Keratinocyte (primary cell): ENCODE measurements around the gene NF1. TPM values are rescaled to one million over a fixed set of nuclear protein-coding genes. Genes with fewer than 3 reads are reported as not detected.
A peak's percentile ranks its signal among the peaks of the same experiment; 100 is the strongest.

Experiments
- DNase-seq: peaks from one replicate; pipeline ENCODE4 v3.0.0-alpha.2; 2011; ENCODE audit warnings: low read depth, missing footprints, low spot score
- FAIRE-seq: peaks from 2 replicates; lab custom pipeline; 2011; peaks lifted over from hg19 to GRCh38; lab: Jason Lieb, UNC
- H2AFZ ChIP-seq: 2 replicates; pipeline ENCODE4 v1.6.0; 2012; ENCODE audit warnings: low read length, control low read depth, inconsistent platforms; ENCODE audit not compliant: control insufficient read depth
- H3K27ac ChIP-seq: 2 replicates; pipeline ENCODE4 v1.5.1; 2011; ENCODE audit warnings: low read length; ENCODE audit not compliant: control insufficient read depth, insufficient read depth
- H3K27me3 ChIP-seq: 3 replicates; pipeline ENCODE4 v1.6.0; 2011; ENCODE audit warnings: low read length; ENCODE audit not compliant: control insufficient read depth, insufficient read depth; ENCODE audit errors: extremely low read depth
- H3K36me3 ChIP-seq, 2 experiments: 2 replicates in 1 of 2; 3 replicates in 1 of 2; pipeline ENCODE4 v1.5.1; 2011; ENCODE audit warnings: low read length in 2 of 2, mild to moderate bottlenecking in 1 of 2; ENCODE audit not compliant: control insufficient read depth in 2 of 2, insufficient read depth in 2 of 2; ENCODE audit errors: extremely low read depth in 1 of 2
- H3K4me1 ChIP-seq: 3 replicates; pipeline ENCODE4 v1.5.1; 2011; ENCODE audit warnings: low read length; ENCODE audit not compliant: control insufficient read depth, insufficient read depth; ENCODE audit errors: extremely low read depth
- H3K4me2 ChIP-seq: 3 replicates; pipeline ENCODE4 v1.6.0; 2011; ENCODE audit warnings: low read depth, low read length; ENCODE audit not compliant: control insufficient read depth, insufficient read depth; ENCODE audit errors: extremely low read depth
- H3K4me3 ChIP-seq, 3 experiments: fragments of 200-600 bp in 1 of 3; sonication (generic) in 1 of 3; 2 replicates in 2 of 3; 3 replicates in 1 of 3; pipeline ENCODE4 v1.5.1; 2011 to 2016; ENCODE audit warnings: low read length in 3 of 3, mild to moderate bottlenecking in 3 of 3, control low read depth in 2 of 3, inconsistent platforms in 1 of 3, low read depth in 1 of 3, mixed read lengths in 1 of 3, mixed run types in 1 of 3, moderate library complexity in 1 of 3; ENCODE audit not compliant: control insufficient read depth in 2 of 3, insufficient read depth in 2 of 3; ENCODE audit errors: extremely low read depth in 1 of 3
- H3K79me2 ChIP-seq: 2 replicates; pipeline ENCODE4 v1.6.0; 2012; ENCODE audit warnings: low read length; ENCODE audit not compliant: control insufficient read depth, insufficient read depth
- H3K9ac ChIP-seq: 3 replicates; pipeline ENCODE4 v1.6.0; 2011; ENCODE audit warnings: low read length; ENCODE audit not compliant: control insufficient read depth, insufficient read depth; ENCODE audit errors: extremely low read depth
- H3K9me1 ChIP-seq: 3 replicates; pipeline ENCODE4 v1.6.0; 2011; ENCODE audit warnings: low read length; ENCODE audit not compliant: control insufficient read depth, insufficient read depth; ENCODE audit errors: extremely low read depth
- H3K9me3 ChIP-seq: 2 replicates; pipeline ENCODE4 v1.5.1; 2012; ENCODE audit warnings: low read depth, low read length; ENCODE audit not compliant: control insufficient read depth
- H4K20me1 ChIP-seq: 3 replicates; pipeline ENCODE4 v1.6.0; 2011; ENCODE audit warnings: low read length; ENCODE audit not compliant: control insufficient read depth, insufficient read depth; ENCODE audit errors: extremely low read depth
- EZH2 ChIP-seq: IDR thresholded peaks from one replicate; pipeline ENCODE4 v1.6.1; 2012; ENCODE audit warnings: inconsistent platforms, mild to moderate bottlenecking, low read length, moderate library complexity
- dilution Hi-C: fragments of 300-500 bp; cut with MboI; formaldehyde crosslinking; loops from one replicate; pipeline ENCODE4 v1.7.0; 2020; ENCODE audit warnings: low sequenced_read_pairs; ENCODE audit not compliant: extremely low pct_ligation_motif_present
- polyA plus RNA-seq, 5 experiments: library from polyadenylated mRNA; depleted of rRNA in 3 of 5; stranded (reverse) in 3 of 5; stranded (forward) in 1 of 5; unstranded in 1 of 5; fragments of >200 nt; gene quantifications; 1 replicate in 1 of 5; 2 replicates in 3 of 5; 3 replicates in 1 of 5; pipeline versions ENCODE4 v1.2.1 to v1.2.3, GENCODE V29; 2011 to 2012; ENCODE audit warnings: missing spikeins in 2 of 5, low read depth in 1 of 5, low replicate concordance in 1 of 5
- TF ChIP-seq, protein P1 (sequence below), 3 experiments: IDR thresholded peaks in 1 of 3; conservative IDR thresholded peaks in 1 of 3; optimal IDR thresholded peaks in 1 of 3; 2 replicates in 2 of 3; 3 replicates in 1 of 3; pipeline versions ENCODE3 to v1.5.1; 2011; ENCODE audit warnings: low read length in 3 of 3, mild to moderate bottlenecking in 3 of 3, moderate library complexity in 2 of 3, control low read depth in 1 of 3, inconsistent platforms in 1 of 3; ENCODE audit not compliant: insufficient read depth in 2 of 3; ENCODE audit errors: extremely low read depth in 1 of 3

The NF1 gene
- polyA plus RNA-seq, 1 donor (not counting 4 experiments of a cell fraction or from before 2014, with no cell fraction given): 26.7 TPM

- Histone ChIP-seq H3K27me3 (no peaks in the 10 kb centered on the region), H3K9me3 (no peaks in the 10 kb centered on the region), H3K4me2 (no peak overlapping the region), H3K9me1 (no peaks in the 10 kb centered on the region), H4K20me1 (no peaks in the 10 kb centered on the region), H3K4me3 (no peak overlapping the region), H3K4me1 (no peaks in the 10 kb centered on the region), H2AFZ (no peak overlapping the region), H3K36me3 (peaks cover 19% of the 10 kb centered on the region in 2 experiments), H3K27ac (no peak overlapping the region), H3K79me2 (no peaks in the 10 kb centered on the region), H3K9ac (no peak overlapping the region)
- DNase-seq (no peak), FAIRE-seq (no peak)
- no peak for TF ChIP-seq EZH2
- TF ChIP-seq, protein P1, sequence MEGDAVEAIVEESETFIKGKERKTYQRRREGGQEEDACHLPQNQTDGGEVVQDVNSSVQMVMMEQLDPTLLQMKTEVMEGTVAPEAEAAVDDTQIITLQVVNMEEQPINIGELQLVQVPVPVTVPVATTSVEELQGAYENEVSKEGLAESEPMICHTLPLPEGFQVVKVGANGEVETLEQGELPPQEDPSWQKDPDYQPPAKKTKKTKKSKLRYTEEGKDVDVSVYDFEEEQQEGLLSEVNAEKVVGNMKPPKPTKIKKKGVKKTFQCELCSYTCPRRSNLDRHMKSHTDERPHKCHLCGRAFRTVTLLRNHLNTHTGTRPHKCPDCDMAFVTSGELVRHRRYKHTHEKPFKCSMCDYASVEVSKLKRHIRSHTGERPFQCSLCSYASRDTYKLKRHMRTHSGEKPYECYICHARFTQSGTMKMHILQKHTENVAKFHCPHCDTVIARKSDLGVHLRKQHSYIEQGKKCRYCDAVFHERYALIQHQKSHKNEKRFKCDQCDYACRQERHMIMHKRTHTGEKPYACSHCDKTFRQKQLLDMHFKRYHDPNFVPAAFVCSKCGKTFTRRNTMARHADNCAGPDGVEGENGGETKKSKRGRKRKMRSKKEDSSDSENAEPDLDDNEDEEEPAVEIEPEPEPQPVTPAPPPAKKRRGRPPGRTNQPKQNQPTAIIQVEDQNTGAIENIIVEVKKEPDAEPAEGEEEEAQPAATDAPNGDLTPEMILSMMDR (optimal IDR thresholded peaks at IDR 0.05 in 1 of 3, IDR thresholded peaks at IDR 0.05 in 1 of 3, conservative IDR thresholded peaks at IDR 0.05 in 1 of 3; ENCODE audit: extremely low read depth in 1 of 3, insufficient read depth in 2 of 3, low read length in 3 of 3): no peak
- dilution Hi-C loops: no loop called here
Observed at GRCh38 chr17:31241116-31241515, 146.3 kb downstream of the NF1 start.

DNA sequence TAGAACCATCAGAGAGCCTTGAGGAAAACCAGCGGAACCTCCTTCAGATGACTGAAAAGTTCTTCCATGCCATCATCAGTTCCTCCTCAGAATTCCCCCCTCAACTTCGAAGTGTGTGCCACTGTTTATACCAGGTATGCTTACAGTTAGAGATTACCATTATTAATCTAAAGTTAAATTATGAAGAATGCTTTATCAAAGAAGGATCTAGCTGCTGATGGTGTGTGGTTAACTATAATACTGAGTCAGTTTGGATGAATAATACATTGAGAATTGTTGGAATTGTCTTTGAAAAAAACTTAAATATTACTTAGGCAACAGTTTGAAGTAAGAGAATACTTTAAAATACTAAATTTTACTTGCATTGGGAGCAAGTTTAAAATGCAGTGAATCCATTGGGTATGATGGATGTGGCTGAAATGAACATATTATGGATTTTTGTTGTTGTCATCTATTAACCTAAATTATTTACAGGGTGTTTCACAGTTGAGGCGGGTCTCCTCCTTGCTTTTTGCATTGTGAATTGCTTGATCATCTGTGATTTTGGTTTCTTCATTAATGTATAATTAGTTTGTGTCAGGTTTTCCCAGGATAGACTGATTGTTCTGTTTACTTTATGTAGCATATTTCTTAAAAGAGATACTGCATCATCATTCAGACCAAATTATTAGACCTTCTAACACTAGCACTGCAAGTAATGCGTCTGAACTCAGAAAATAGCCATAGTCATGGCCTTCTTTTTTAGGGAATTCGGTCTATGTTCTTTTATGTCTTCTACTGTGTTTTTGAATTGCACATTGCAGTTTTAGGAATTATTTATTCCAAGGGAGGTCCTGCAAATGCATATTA is 154.4 kb downstream of the NF1 start:
- H3K4me3 ChIP-seq: no peak overlapping the region
- dilution Hi-C loops: no loop called here
- no peak overlapping the region for H2AFZ ChIP-seq
- H3K4me2 ChIP-seq: peak overlapping the region; percentile 40
- H3K27me3 ChIP-seq: no peaks in the 10 kb centered on the region
- H3K9me1 ChIP-seq: no peaks in the 10 kb centered on the region
- H3K27ac ChIP-seq: peak overlapping the region; percentile 37
- DNase-seq (peak; percentile 21), FAIRE-seq (no peak)
- H3K79me2 ChIP-seq: no peaks in the 10 kb centered on the region
- TF ChIP-seq EZH2: no peak
- TF ChIP-seq, protein P1 (optimal IDR thresholded peaks at IDR 0.05 in 1 of 3, IDR thresholded peaks at IDR 0.05 in 1 of 3, conservative IDR thresholded peaks at IDR 0.05 in 1 of 3; ENCODE audit: extremely low read depth in 1 of 3, insufficient read depth in 2 of 3, low read length in 3 of 3): no peak
- H3K4me1 ChIP-seq: peaks cover 45% of the 10 kb centered on the region
- no peaks in the 10 kb centered on the region for H4K20me1 ChIP-seq
- no peaks in the 10 kb centered on the region for H3K9me3 ChIP-seq
- H3K9ac ChIP-seq: no peak overlapping the region
- H3K36me3 ChIP-seq: peaks cover 5% of the 10 kb centered on the region in 2 experiments
